ENCODE results near the gene RPN2. TPM values are rescaled to one million over a fixed set of nuclear protein-coding genes. Genes with fewer than 3 reads are reported as not detected.

Gene RPN2
- total and polyA plus RNA-seq, 10 of the 15 experiments (the other 5 are each of a cell fraction or from before 2014, with no cell fraction given), result 148 to 365 (median 228) TPM

GRCh38 chr20:37276494-37277252 lies 97.5 kb downstream of the RPN2 start (continued):
- peak; percentile 55 for TF ChIP-seq SKIL (IDR thresholded peaks at IDR 0.05; ENCODE audit: low read depth, poor library complexity, severe bottlenecking)
- TF ChIP-seq POLR2A (IDR thresholded peaks at IDR 0.05; ENCODE audit: low read depth, low read length), result 0 out of 2 replicates have a peak, but pooled peaks have one; percentile 36

- H4K20me1 ChIP-seq (ENCODE audit: control insufficient read depth, insufficient read depth), result no peaks in the 10 kb centered on the region
- ChIA-PET SMC1A (ENCODE audit: uncharacterized antibody, unreplicated experiment) (interaction anchor here (0.5 to 3.7 kb wide), 25 partner anchors 7 to 259 kb away, joined by 3 to 29 read pairs (median 6); partner anchors contain the start of gene MANBAL), POLR2A (interaction anchor here (1.1 to 2.0 kb wide), 6 partner anchors 9 to 257 kb away, joined by 3 to 9 read pairs (median 6); partner anchors contain the start of genes MANBAL and SRC), RAD21 (ENCODE audit: unreplicated experiment) (interaction anchor here (0.7 to 3.3 kb wide), 17 partner anchors 10 to 257 kb away, joined by 3 to 26 read pairs (median 4); partner anchors contain the start of genes BLCAP and MANBAL), CTCF (interaction anchor here (0.7 to 4.2 kb wide), 21 partner anchors 9 to 261 kb away, joined by 3 to 34 read pairs (median 4); partner anchors contain the start of gene MANBAL)
- no peak for ATAC-seq
- H3K4me2 ChIP-seq (ENCODE audit: control insufficient read depth, insufficient read depth), result peak overlapping the region; percentile 82
- no TSS peak for BruUV-seq (replicated peaks)
- FAIRE-seq, result no peak
- no peaks in the 10 kb centered on the region for H3K79me2 ChIP-seq (ENCODE audit: control insufficient read depth, insufficient read depth, low read length)
- DNase-seq (ENCODE audit: low read depth, low spot score), result no peak
- in situ Hi-C loops (cut with MboI) (no loop called here), intact Hi-C loops (cut with micrococcal nuclease; ENCODE audit: unreplicated experiment) (loop anchor here (2.0 kb wide), 1 partner anchor 68 kb away; no protein-coding TSS in a partner anchor)
- H3K4me1 ChIP-seq (ENCODE audit: control insufficient read depth, insufficient read depth, low read length), result peaks cover 42% of the 10 kb centered on the region
- H3K9me3 ChIP-seq (replicated peaks; ENCODE audit: control insufficient read depth, insufficient read depth, low read length), result no peaks in the 10 kb centered on the region
- H2AFZ ChIP-seq (ENCODE audit: control insufficient read depth, low read depth, low read length), result peak overlapping the region; percentile 61
- H3K9ac ChIP-seq (ENCODE audit: control insufficient read depth, insufficient read depth, low read length), result peak overlapping the region; percentile 32
- H3K27ac ChIP-seq (ENCODE audit: control insufficient read depth, insufficient read depth), result peak overlapping the region; percentile 78
- WGBS (ENCODE audit: insufficient coverage, insufficient replicate concordance, low lambda C conversion rate, missing lambda C conversion rate), result 5% methylated on average over 2 of the region's 2 CpGs
- H3K4me3 ChIP-seq, result no peak overlapping the region
- no peaks in the 10 kb centered on the region for H3K36me3 ChIP-seq (ENCODE audit: control insufficient read depth in 2 of 2, insufficient read depth in 2 of 2, low read length in 1 of 2)
- H3K27me3 ChIP-seq (replicated peaks in 1 of 2; ENCODE audit: control insufficient read depth in 2 of 2, insufficient read depth in 2 of 2, low read length in 1 of 2), result no peaks in the 10 kb centered on the region
- no peak for TF ChIP-seq NR2C1 (IDR thresholded peaks at IDR 0.05)
- TF ChIP-seq CREB1 (IDR thresholded peaks at IDR 0.05; ENCODE audit: low read depth), result no peak
- no peak for TF ChIP-seq BCLAF1 (IDR thresholded peaks at IDR 0.05)
- no peak for TF ChIP-seq SREBF1 (IDR thresholded peaks at IDR 0.05; ENCODE audit: low read length)
- TF ChIP-seq ZBTB40 (IDR thresholded peaks at IDR 0.05; ENCODE audit: borderline replicate concordance), result no peak
- peak; percentile 52 for TF ChIP-seq ATF7 (IDR thresholded peaks at IDR 0.05; ENCODE audit: low read depth)
- TF ChIP-seq ELK1 (IDR thresholded peaks at IDR 0.05; ENCODE audit: low read depth, low read length), result no peak
- no peak for TF ChIP-seq ZNF384 (IDR thresholded peaks at IDR 0.05; ENCODE audit: borderline replicate concordance, low read depth, low read length)
Measured at GRCh38 chr20:37277253-37277593, 98.1 kb downstream of the RPN2 start.
